Gastroesophageal sphincter (tissue), 3 donors: ENCODE results near the gene PRDM16.

Source experiments
- POLR2AphosphoS5 ChIP-seq: sonication (generic); formaldehyde crosslinking; IDR thresholded peaks from one replicate; pipeline ENCODE4 v1.6.1; 2017; ENCODE audit warnings: antibody characterized with exemption
- TF ChIP-seq, protein P1 (sequence below), 4 experiments: fragments of 200-600 bp in 2 of 4; fragments of 450-650 bp in 2 of 4; sonication (generic) in 1 of 4; IDR thresholded peaks; one replicate each; pipeline ENCODE4 v1.5.1; 2017 to 2019; ENCODE audit warnings: antibody characterized with exemption in 4 of 4, mild to moderate bottlenecking in 2 of 4, moderate library complexity in 2 of 4

DNA sequence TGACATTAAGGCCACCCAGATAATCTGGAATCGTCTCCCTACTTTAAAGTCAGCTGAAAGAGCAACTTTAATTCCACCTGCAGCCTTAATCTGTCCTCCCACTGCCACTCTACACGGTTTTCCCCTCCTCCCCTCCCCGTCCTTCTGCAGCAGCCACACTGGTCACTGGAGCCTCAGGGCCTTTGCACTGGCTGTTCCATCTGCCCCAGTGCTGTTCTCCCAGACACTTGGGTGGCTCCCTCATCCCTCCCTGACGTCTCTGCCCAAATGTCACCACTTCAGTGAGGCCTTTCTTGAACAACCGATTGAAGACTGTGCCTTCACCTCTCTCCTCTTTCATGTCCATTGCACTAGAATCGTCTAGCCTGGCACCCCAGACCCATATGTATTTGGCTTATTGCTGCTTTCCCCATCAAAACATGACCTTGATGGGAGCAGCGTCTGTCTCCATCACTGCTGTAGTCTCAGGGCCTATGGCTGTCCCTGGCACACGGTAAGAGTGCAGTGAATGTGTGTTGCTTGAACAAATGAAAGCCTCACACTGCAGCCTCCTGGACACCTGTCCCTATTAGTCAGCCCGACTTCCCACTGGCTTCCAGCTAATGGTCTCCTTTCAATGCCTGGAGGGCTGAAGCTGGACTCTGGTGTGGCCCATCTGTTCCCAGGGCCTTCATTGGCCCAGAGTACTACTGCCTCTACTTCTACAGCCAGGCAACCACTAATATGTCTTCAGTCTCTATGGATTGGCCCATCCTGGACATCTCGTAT, 10.6 kb upstream of the PRDM16 start:
- TF ChIP-seq POLR2AphosphoS5 = no peak
- TF ChIP-seq, protein P1, sequence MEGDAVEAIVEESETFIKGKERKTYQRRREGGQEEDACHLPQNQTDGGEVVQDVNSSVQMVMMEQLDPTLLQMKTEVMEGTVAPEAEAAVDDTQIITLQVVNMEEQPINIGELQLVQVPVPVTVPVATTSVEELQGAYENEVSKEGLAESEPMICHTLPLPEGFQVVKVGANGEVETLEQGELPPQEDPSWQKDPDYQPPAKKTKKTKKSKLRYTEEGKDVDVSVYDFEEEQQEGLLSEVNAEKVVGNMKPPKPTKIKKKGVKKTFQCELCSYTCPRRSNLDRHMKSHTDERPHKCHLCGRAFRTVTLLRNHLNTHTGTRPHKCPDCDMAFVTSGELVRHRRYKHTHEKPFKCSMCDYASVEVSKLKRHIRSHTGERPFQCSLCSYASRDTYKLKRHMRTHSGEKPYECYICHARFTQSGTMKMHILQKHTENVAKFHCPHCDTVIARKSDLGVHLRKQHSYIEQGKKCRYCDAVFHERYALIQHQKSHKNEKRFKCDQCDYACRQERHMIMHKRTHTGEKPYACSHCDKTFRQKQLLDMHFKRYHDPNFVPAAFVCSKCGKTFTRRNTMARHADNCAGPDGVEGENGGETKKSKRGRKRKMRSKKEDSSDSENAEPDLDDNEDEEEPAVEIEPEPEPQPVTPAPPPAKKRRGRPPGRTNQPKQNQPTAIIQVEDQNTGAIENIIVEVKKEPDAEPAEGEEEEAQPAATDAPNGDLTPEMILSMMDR (IDR thresholded peaks at IDR 0.05) = no peak
